B cell (primary cell): ENCODE measurements around the gene PSMD1. TPM values are rescaled to one million over a fixed set of nuclear protein-coding genes. Genes with fewer than 3 reads are reported as not detected.

ENCODE experiments used
- ATAC-seq: fragments of 200-7000 bp; cut with Tn5 transposase; one replicate; pipeline ENCODE4 v1.10.0; 2021; ENCODE audit warnings: low read depth, mild to moderate bottlenecking, moderate number of reproducible peaks, moderate library complexity
- CTCF ChIA-PET: fragments of 350-600 bp; sonication (Branson Sonifier 250); formaldehyde crosslinking; loops from one replicate; lab custom pipeline; 2021; ENCODE audit warnings: antibody characterized with exemption, inconsistent platforms; lab: Charles Lee
- POLR2A ChIA-PET: fragments of 350-600 bp; sonication (Branson Sonifier 250); formaldehyde crosslinking; loops from one replicate; lab custom pipeline; 2021; ENCODE audit warnings: antibody characterized with exemption; lab: Charles Lee
- DNase-seq: peaks from one replicate; pipeline ENCODE4 v3.0.0; 2013
- H2AFZ ChIP-seq: 2 replicates; pipeline ENCODE4 v1.6.1; 2012; ENCODE audit warnings: mild to moderate bottlenecking, low read depth, low read length; ENCODE audit not compliant: insufficient read depth, poor library complexity, severe bottlenecking
- H3K27ac ChIP-seq, 2 donors: 1 replicate in 1 of 2; 2 replicates in 1 of 2; pipeline ENCODE4 v1.5.1; 2012 to 2013; ENCODE audit warnings: low read length in 2 of 2, mild to moderate bottlenecking in 2 of 2, moderate library complexity in 1 of 2
- H3K27me3 ChIP-seq, 4 experiments: fragments of 200-600 bp in 1 of 4; sonication (generic) in 1 of 4; replicated peaks in 1 of 4; 1 replicate in 2 of 4; 2 replicates in 2 of 4; pipeline versions ENCODE4 v1.6.1 to v1.7.0; 2013 to 2016; ENCODE audit warnings: low read length in 3 of 4, mild to moderate bottlenecking in 2 of 4, mixed read lengths in 1 of 4, moderate library complexity in 1 of 4; ENCODE audit not compliant: insufficient read depth in 4 of 4, control insufficient read depth in 3 of 4; ENCODE audit errors: control extremely low read depth in 1 of 4
- H3K36me3 ChIP-seq, 2 experiments: replicated peaks in 1 of 2; 1 replicate in 1 of 2; 2 replicates in 1 of 2; pipeline versions ENCODE4 v1.6.1 to v1.7.1; 2013; ENCODE audit warnings: low read length in 1 of 2; ENCODE audit not compliant: insufficient read depth in 2 of 2, control insufficient read depth in 1 of 2; ENCODE audit errors: control extremely low read depth in 1 of 2, extremely low read depth in 1 of 2
- H3K4me1 ChIP-seq, 2 donors: fragments of 200-600 bp in 1 of 2; sonication (generic) in 1 of 2; 1 replicate in 1 of 2; 2 replicates in 1 of 2; pipeline versions ENCODE4 v1.5.1 to v1.6.1; 2013 to 2017; ENCODE audit warnings: low read length in 2 of 2; ENCODE audit not compliant: control insufficient read depth in 2 of 2, insufficient read depth in 2 of 2
- H3K4me2 ChIP-seq: replicated peaks from 2 replicates; pipeline ENCODE3; 2012; ENCODE audit warnings: mild to moderate bottlenecking, low read depth, low read length; ENCODE audit not compliant: poor library complexity, severe bottlenecking
- H3K4me3 ChIP-seq, 5 experiments: fragments of 200-600 bp in 1 of 5; sonication (generic) in 1 of 5; 1 replicate in 3 of 5; 2 replicates in 2 of 5; pipeline versions ENCODE4 v1.5.1 to v1.7.0; 2011 to 2016; ENCODE audit warnings: low read length in 4 of 5, mild to moderate bottlenecking in 4 of 5, low read depth in 2 of 5, control low read depth in 1 of 5, moderate library complexity in 1 of 5; ENCODE audit not compliant: insufficient read depth in 1 of 5; ENCODE audit errors: control extremely low read depth in 1 of 5, extremely low read depth in 1 of 5
- H3K79me2 ChIP-seq: fragments of 200-600 bp; sonication (generic); one replicate; pipeline ENCODE4 v1.6.0; 2016; ENCODE audit warnings: low read length; ENCODE audit not compliant: control insufficient read depth, insufficient read depth
- H3K9ac ChIP-seq: fragments of 200-600 bp; sonication (generic); 2 replicates; pipeline ENCODE4 v1.6.1; 2017; ENCODE audit warnings: mild to moderate bottlenecking, low read length, moderate library complexity
- H3K9me3 ChIP-seq, 3 donors: one replicate each; pipeline versions ENCODE4 v1.6.1 to v1.7.1; 2013; ENCODE audit warnings: low read length in 2 of 3; ENCODE audit not compliant: control insufficient read depth in 2 of 3, insufficient read depth in 1 of 3; ENCODE audit errors: control extremely low read depth in 1 of 3
- H4K20me1 ChIP-seq: 2 replicates; pipeline ENCODE4 v1.6.0; 2012; ENCODE audit warnings: mild to moderate bottlenecking, low read length; ENCODE audit not compliant: insufficient read depth, control insufficient read depth, poor library complexity, severe bottlenecking
- H3K27ac Mint-ChIP-seq: one replicate; pipeline ENCODE4 v1.8.0; 2021; ENCODE audit warnings: mixed read lengths
- H3K27me3 Mint-ChIP-seq: one replicate; pipeline ENCODE4 v1.8.0; 2021; ENCODE audit warnings: mixed read lengths
- H3K4me1 Mint-ChIP-seq: one replicate; pipeline ENCODE4 v1.8.0; 2021; ENCODE audit warnings: mixed read lengths
- H3K4me3 Mint-ChIP-seq: one replicate; pipeline ENCODE4 v1.8.0; 2021; ENCODE audit warnings: mixed read lengths
- H3K9me3 Mint-ChIP-seq: one replicate; pipeline ENCODE4 v1.8.0; 2022; ENCODE audit warnings: mixed read lengths; ENCODE audit not compliant: insufficient read depth
- EZH2 ChIP-seq: IDR thresholded peaks from 2 replicates; pipeline ENCODE4 v1.6.1; 2012; ENCODE audit warnings: borderline replicate concordance, low read depth, mild to moderate bottlenecking, moderate library complexity, low read length; ENCODE audit not compliant: insufficient read depth, poor library complexity, severe bottlenecking
- WGBS: methylation state at CpG from one replicate; pipeline ENCODE4 v1.1.5; 2013; ENCODE audit warnings: missing lambda C conversion rate; ENCODE audit not compliant: insufficient coverage; 5-methylcytosine and 5-hydroxymethylcytosine counted together
- intact Hi-C: fragments of 100-400 bp; cut with micrococcal nuclease; formaldehyde crosslinking; loops from one replicate; pipeline ENCODE4 v1.10.0; 2022
- polyA plus RNA-seq: library from polyadenylated mRNA; depleted of rRNA; stranded (reverse); fragments of >200 nt; gene quantifications from 2 replicates; pipeline ENCODE4 v1.2.3, GENCODE V29; 2012
- total RNA-seq, 2 donors: library from RNA; stranded (reverse); fragments of 120-200 nt in 1 of 2; gene quantifications; 1 replicate in 1 of 2; 2 replicates in 1 of 2; pipeline versions ENCODE4 v1.2.3 to v1.2.4, GENCODE V29; 2013 to 2022
- TF ChIP-seq, protein P1 (sequence below): fragments of 200-600 bp; IDR thresholded peaks from one replicate; pipeline ENCODE4 v1.8.0; 2022; ENCODE audit warnings: antibody characterized with exemption, mild to moderate bottlenecking

PSMD1 gene
- total and polyA plus RNA-seq, 2 donors (not counting 1 experiment from before 2014, with no cell fraction given) = 21.5 to 48.2 TPM

GRCh38 chr2:231174211-231174651 is 117.6 kb downstream of the PSMD1 start:
- Histone ChIP-seq H3K9me3 (no peaks in the 10 kb centered on the region), H3K9ac (no peak overlapping the region), H3K27ac (no peak overlapping the region), H4K20me1 (no peaks in the 10 kb centered on the region), H3K4me2 (no peak overlapping the region), H3K4me1 (peaks cover 0 to 4% of the 10 kb centered on the region in 2 donors), H3K4me3 (no peak overlapping the region), H3K79me2 (no peaks in the 10 kb centered on the region), H3K27me3 (no peaks in the 10 kb centered on the region), H3K36me3 (peaks cover 0 to 25% of the 10 kb centered on the region in 2 experiments), H2AFZ (no peak overlapping the region)
- DNase-seq (no peak), ATAC-seq (no peak)
- no CpG with 5 or more reads among the region's 2 CpGs for WGBS
- ChIA-PET CTCF (no interaction called here), POLR2A (no interaction called here)
- Mint-ChIP-seq H3K4me3 (no peak overlapping the region), H3K9me3 (no peaks in the 10 kb centered on the region), H3K4me1 (peaks cover 3% of the 10 kb centered on the region), H3K27ac (no peak overlapping the region), H3K27me3 (no peaks in the 10 kb centered on the region)
- TF ChIP-seq, protein P1, sequence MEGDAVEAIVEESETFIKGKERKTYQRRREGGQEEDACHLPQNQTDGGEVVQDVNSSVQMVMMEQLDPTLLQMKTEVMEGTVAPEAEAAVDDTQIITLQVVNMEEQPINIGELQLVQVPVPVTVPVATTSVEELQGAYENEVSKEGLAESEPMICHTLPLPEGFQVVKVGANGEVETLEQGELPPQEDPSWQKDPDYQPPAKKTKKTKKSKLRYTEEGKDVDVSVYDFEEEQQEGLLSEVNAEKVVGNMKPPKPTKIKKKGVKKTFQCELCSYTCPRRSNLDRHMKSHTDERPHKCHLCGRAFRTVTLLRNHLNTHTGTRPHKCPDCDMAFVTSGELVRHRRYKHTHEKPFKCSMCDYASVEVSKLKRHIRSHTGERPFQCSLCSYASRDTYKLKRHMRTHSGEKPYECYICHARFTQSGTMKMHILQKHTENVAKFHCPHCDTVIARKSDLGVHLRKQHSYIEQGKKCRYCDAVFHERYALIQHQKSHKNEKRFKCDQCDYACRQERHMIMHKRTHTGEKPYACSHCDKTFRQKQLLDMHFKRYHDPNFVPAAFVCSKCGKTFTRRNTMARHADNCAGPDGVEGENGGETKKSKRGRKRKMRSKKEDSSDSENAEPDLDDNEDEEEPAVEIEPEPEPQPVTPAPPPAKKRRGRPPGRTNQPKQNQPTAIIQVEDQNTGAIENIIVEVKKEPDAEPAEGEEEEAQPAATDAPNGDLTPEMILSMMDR = no peak
- TF ChIP-seq EZH2 = no peak
- intact Hi-C loops = no loop called here

DNA sequence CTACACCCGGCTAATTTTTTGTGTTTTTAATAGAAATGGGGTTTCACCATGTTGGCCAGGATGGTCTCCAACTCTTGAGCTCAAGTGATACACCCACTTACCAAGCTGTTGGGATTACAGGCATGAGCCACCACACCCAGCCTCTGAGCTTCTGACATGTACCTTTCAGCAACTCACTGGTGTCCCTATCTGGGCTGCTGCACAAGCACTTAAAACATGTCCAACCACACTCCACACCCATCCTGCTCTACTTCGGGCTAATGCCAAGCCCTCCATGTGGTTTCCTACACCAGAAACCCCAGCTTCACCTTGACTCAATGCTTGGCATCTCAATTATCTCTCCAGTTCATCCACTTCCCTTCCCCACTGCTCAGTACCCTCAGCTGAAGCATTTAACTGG is 119.4 kb downstream of the PSMD1 start:
- Mint-ChIP-seq H3K4me3 (no peak overlapping the region), H3K27me3 (no peaks in the 10 kb centered on the region), H3K9me3 (no peaks in the 10 kb centered on the region), H3K4me1 (peaks cover 13% of the 10 kb centered on the region), H3K27ac (no peak overlapping the region)
- Histone ChIP-seq H3K9ac (no peak overlapping the region), H3K9me3 (no peaks in the 10 kb centered on the region), H3K27ac (no peak overlapping the region), H2AFZ (no peak overlapping the region), H3K4me2 (no peak overlapping the region), H4K20me1 (no peaks in the 10 kb centered on the region), H3K79me2 (no peaks in the 10 kb centered on the region), H3K36me3 (peaks cover 0 to 15% of the 10 kb centered on the region in 2 experiments), H3K4me1 (peaks cover 7 to 13% of the 10 kb centered on the region in 2 donors), H3K27me3 (no peaks in the 10 kb centered on the region), H3K4me3 (no peak overlapping the region)
- ChIA-PET POLR2A (interaction anchor here (0.8 kb wide), 1 partner anchor 396 kb away, joined by 5 read pairs; no protein-coding TSS in a partner anchor), CTCF (interaction anchor here (0.6 to 0.8 kb wide), 2 partner anchors 51 to 340 kb away, joined by 3 read pairs; no protein-coding TSS in a partner anchor)
- intact Hi-C loops = no loop called here
- no peak for DNase-seq
- 57% methylated on average over 1 of the region's 2 CpGs for WGBS
- TF ChIP-seq, protein P1 = no peak
- no peak for TF ChIP-seq EZH2
- ATAC-seq = no peak
